Mucosa of stomach (tissue), 1 donor: ENCODE measurements around the gene DRD2.

Experiments used
- H3K27me3 ChIP-seq: one replicate; pipeline ENCODE4 v1.7.0; 2013; ENCODE audit warnings: mild to moderate bottlenecking, low read length; ENCODE audit not compliant: control insufficient read depth, insufficient read depth
- H3K36me3 ChIP-seq: one replicate; pipeline ENCODE4 v1.7.0; 2013; ENCODE audit warnings: low read length; ENCODE audit not compliant: control insufficient read depth, insufficient read depth
- H3K4me1 ChIP-seq: one replicate; pipeline ENCODE4 v1.7.0; 2013; ENCODE audit warnings: mild to moderate bottlenecking, low read length; ENCODE audit not compliant: control insufficient read depth, insufficient read depth
- H3K4me3 ChIP-seq: one replicate; pipeline ENCODE4 v1.7.0; 2013; ENCODE audit warnings: low read length
- H3K9ac ChIP-seq: one replicate; pipeline ENCODE4 v1.7.0; 2013; ENCODE audit warnings: mild to moderate bottlenecking, low read length, moderate library complexity
- H3K9me3 ChIP-seq: one replicate; pipeline ENCODE4 v1.7.0; 2013; ENCODE audit warnings: mild to moderate bottlenecking, low read length, moderate library complexity; ENCODE audit not compliant: control insufficient read depth
- donor health status: Pancreatic carcinoma.

The DRD2 gene

GRCh38 chr11:113373981-113374560 lies 101.1 kb downstream of the DRD2 start:
- Histone ChIP-seq H3K4me3 (no peak overlapping the region), H3K9me3 (no peaks in the 10 kb centered on the region)

GRCh38 chr11:113373306-113373705 lies 101.9 kb downstream of the DRD2 start:
- Histone ChIP-seq H3K9me3 (no peaks in the 10 kb centered on the region), H3K9ac (no peak overlapping the region), H3K36me3 (no peaks in the 10 kb centered on the region), H3K4me3 (no peak overlapping the region), H3K27me3 (no peaks in the 10 kb centered on the region), H3K4me1 (no peaks in the 10 kb centered on the region)

More at GRCh38 chr11:113373981-113374560, 101.1 kb downstream of the DRD2 start:
- Histone ChIP-seq H3K9ac (no peak overlapping the region), H3K27me3 (no peaks in the 10 kb centered on the region), H3K4me1 (no peaks in the 10 kb centered on the region), H3K36me3 (no peaks in the 10 kb centered on the region)

GRCh38 chr11:113372309-113372708 lies 102.9 kb downstream of the DRD2 start:
- Histone ChIP-seq H3K27me3 (no peaks in the 10 kb centered on the region), H3K36me3 (no peaks in the 10 kb centered on the region), H3K4me3 (no peak overlapping the region), H3K4me1 (no peaks in the 10 kb centered on the region), H3K9me3 (no peaks in the 10 kb centered on the region), H3K9ac (no peak overlapping the region)

- Histone ChIP-seq H3K4me1 (no peaks in the 10 kb centered on the region), H3K27me3 (no peaks in the 10 kb centered on the region), H3K9me3 (no peaks in the 10 kb centered on the region), H3K4me3 (no peak overlapping the region), H3K9ac (no peak overlapping the region), H3K36me3 (no peaks in the 10 kb centered on the region)
Measured at GRCh38 chr11:113370634-113371033, 104.6 kb downstream of the DRD2 start.

- no peaks in the 10 kb centered on the region for H3K36me3 ChIP-seq
Measured at GRCh38 chr11:113369411-113369810, 105.8 kb downstream of the DRD2 start.

GRCh38 chr11:113365895-113366294 lies 109.3 kb downstream of the DRD2 start:
- Histone ChIP-seq H3K27me3 (no peaks in the 10 kb centered on the region), H3K36me3 (peaks cover 4% of the 10 kb centered on the region), H3K9me3 (no peaks in the 10 kb centered on the region), H3K4me3 (no peak overlapping the region), H3K4me1 (no peaks in the 10 kb centered on the region), H3K9ac (no peak overlapping the region)

More at GRCh38 chr11:113369411-113369810, 105.8 kb downstream of the DRD2 start:
- no peaks in the 10 kb centered on the region for H3K27me3 ChIP-seq
- no peak overlapping the region for H3K4me3 ChIP-seq
- H3K9me3 ChIP-seq, result no peaks in the 10 kb centered on the region
- H3K9ac ChIP-seq, result no peak overlapping the region
- no peaks in the 10 kb centered on the region for H3K4me1 ChIP-seq

GRCh38 chr11:113363996-113364641 lies 111.1 kb downstream of the DRD2 start:
- Histone ChIP-seq H3K36me3 (peaks cover 7% of the 10 kb centered on the region), H3K9me3 (no peaks in the 10 kb centered on the region), H3K27me3 (no peaks in the 10 kb centered on the region), H3K4me1 (no peaks in the 10 kb centered on the region), H3K9ac (no peak overlapping the region), H3K4me3 (no peak overlapping the region)

GRCh38 chr11:113363406-113363805 lies 111.8 kb downstream of the DRD2 start:
- no peak overlapping the region for H3K9ac ChIP-seq
- no peaks in the 10 kb centered on the region for H3K27me3 ChIP-seq
- no peak overlapping the region for H3K4me3 ChIP-seq
- H3K9me3 ChIP-seq, result no peaks in the 10 kb centered on the region
- H3K4me1 ChIP-seq, result no peaks in the 10 kb centered on the region
- H3K36me3 ChIP-seq, result peaks cover 7% of the 10 kb centered on the region
